Measurements from ENCODE around the gene SUSD1. TPM values are rescaled to one million over a fixed set of nuclear protein-coding genes. Genes with fewer than 3 reads are reported as not detected.

SUSD1 gene
- total RNA-seq, 4 donors from 2014 or later: 2.6 to 6.2 (median 3.4) TPM

DNA sequence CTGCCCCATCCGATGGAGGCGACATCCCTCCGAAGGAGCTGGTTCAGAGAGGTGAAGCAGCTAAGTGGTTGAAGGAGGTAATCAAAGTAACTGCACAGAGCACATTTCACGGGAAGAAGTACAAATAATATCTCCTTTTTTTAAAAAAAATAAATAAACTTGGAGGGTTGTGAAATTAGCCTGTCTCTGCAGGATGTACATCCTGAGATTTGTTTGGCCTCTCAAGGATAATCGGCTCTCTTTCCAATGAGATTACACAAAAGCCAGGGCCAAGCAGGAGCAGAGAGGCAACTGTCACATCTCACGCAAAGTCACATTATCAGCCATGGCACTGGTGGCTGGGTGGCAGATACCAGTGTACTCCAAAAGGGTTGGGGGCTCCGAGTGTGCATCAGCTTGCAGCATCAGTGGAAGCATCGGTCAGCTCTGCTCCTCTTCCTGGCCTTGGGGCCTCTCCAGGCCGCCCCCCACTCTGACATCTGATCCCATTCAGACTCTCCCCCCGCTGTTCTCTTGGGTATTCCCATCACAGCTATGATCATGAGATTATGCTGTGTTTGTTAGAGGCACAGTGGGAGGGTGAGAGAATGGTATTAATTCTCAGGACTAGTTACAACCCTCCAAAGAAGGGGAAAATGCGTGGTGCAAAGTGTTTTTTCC lies 168.6 kb downstream of the SUSD1 start:
- TF ChIP-seq CTCF (IDR thresholded peaks at IDR 0.05) (no peak), POLR2A (IDR thresholded peaks at IDR 0.05) (no peak)
- no peak overlapping the region for H3K4me3 ChIP-seq (ENCODE audit: low read depth, poor library complexity, severe bottlenecking)
- intact Hi-C loops (cut with DNase I; ENCODE audit: low total_unique reads): no loop called here
- 90 to 91% methylated on average over 11 of the region's 11 CpGs for WGBS, 2 donors
- DNase-seq (ENCODE audit: low spot score in 2 of 2): no peak

DNA sequence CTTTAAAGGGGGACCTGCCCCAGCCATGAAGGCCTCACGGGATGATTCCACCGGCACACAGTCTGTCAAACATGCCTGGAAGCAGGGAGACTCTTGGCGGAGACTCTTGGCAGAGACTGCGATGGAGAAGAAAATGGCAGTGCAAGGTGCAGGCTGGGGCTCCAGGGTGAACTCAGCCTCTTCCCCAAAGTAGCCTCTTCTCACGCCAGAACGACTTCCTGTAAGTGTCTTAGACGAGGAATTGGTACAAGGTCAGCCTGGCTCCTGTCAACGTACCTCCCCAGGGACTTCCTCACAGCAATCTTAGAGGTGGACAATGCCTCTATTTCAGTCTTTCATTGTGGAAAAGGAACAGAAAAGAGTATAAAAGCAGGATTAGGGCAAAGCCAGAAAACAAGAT lies 169.2 kb downstream of the SUSD1 start:
- peak in 1 of 2 donors; percentile 39 for DNase-seq (ENCODE audit: low spot score in 2 of 2)
- 75 to 79% methylated on average over 8 of the region's 8 CpGs for WGBS, 2 donors
- intact Hi-C loops (cut with DNase I; ENCODE audit: low total_unique reads): no loop called here
- H3K4me3 ChIP-seq (ENCODE audit: low read depth, poor library complexity, severe bottlenecking): no peak overlapping the region
- no peak for TF ChIP-seq POLR2A (IDR thresholded peaks at IDR 0.05)
- TF ChIP-seq CTCF (IDR thresholded peaks at IDR 0.05): no peak

DNA sequence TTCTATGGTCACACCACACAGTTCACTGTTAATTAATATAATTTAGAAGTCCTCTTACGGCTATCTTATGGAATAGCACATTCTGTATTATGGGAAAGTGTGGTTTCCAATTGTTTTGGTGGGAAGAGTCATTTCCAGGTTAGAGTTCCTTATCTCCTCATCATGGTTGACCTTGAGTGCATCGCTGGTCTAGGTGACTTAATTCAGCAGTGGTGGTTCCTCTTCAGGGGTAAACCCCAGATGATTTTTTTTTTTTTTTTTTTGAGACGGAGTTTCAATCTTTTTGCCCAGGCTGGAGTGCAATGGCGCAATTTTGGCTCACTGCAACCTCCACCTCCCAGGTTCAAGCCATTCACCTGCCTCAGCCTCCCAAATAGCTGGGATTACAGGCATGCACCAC lies 171.6 kb downstream of the SUSD1 start:
- no peak for DNase-seq (ENCODE audit: low spot score in 2 of 2)
- WGBS, 2 donors: 93 to 97% methylated on average over 4 of the region's 4 CpGs
- TF ChIP-seq CTCF (IDR thresholded peaks at IDR 0.05): no peak
- no peak for TF ChIP-seq POLR2A (IDR thresholded peaks at IDR 0.05)
- intact Hi-C loops (cut with DNase I; ENCODE audit: low total_unique reads): no loop called here
- no peak overlapping the region for H3K4me3 ChIP-seq (ENCODE audit: low read depth, poor library complexity, severe bottlenecking)

DNA sequence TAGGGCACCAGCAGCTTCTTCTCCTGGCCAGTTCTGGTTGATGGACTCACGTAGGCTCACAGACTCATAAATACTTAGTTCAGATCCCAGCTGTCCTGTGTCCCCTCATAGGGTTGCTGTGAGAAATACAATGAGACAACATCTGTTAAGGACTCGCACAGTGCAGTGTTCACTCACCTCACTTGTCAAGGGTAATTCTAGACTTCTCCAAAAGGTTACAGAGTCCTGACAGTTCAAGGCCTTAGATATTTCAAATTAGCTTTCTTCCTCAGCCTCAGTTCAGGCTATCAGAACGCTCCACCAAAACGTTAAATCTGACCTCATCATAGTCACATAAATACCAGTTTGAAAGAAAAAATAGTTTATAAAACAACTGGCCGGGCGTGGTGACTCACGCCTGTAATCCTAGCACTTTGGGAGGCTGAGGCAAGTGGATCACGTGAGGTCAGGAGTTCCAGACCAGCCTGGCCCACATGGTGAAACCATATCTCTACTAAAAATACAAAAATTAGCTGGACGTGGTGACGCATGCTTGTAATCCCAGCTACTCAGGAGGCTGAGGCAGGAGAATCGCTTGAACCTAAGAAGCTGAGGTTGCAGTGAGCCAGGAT lies 172.1 kb downstream of the SUSD1 start:
- peak in 1 of 2 donors; percentile 25 for DNase-seq (ENCODE audit: low spot score in 2 of 2)
- TF ChIP-seq POLR2A (IDR thresholded peaks at IDR 0.05) (no peak), CTCF (IDR thresholded peaks at IDR 0.05) (no peak)
- intact Hi-C loops (cut with DNase I; ENCODE audit: low total_unique reads): no loop called here
- 93 to 94% methylated on average over 11 of the region's 11 CpGs for WGBS, 2 donors
- no peak overlapping the region for H3K4me3 ChIP-seq (ENCODE audit: low read depth, poor library complexity, severe bottlenecking)

DNA sequence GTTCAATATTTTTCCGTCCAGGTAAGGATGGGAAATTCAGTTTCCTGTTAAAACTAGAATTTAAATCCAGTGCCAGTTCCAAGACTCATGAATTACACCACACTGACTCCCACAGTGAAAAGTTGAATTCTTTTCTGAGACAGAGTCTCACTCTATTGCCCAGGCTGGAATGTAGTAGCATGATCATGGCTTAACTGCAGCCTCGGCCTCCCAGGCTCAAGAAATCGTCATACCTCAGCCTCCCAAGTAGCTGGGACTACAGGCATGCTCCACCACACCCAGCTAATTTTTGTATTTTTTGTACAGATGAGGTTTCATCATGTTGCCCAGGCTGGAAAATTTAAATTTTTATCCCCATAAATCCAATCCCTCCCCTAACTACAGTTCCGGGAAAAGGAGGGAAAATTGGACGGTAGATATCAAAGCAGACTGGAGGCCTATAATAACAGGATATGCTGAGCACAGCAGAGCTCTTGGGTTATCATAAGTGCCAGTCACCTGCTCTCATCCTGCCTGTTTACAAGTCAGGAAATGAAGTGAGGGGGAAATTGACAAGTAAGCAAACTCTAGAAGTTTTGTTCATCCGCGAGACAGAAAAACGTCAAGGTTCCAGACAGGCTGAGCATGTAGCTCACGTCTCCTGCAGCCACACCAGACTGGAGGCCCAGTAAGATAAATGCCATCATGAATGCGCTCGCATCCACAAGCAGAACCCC lies 172.8 kb downstream of the SUSD1 start:
- DNase-seq (ENCODE audit: low spot score in 2 of 2): no peak
- intact Hi-C loops (cut with DNase I; ENCODE audit: low total_unique reads): no loop called here
- H3K4me3 ChIP-seq (ENCODE audit: low read depth, poor library complexity, severe bottlenecking): no peak overlapping the region
- TF ChIP-seq CTCF (IDR thresholded peaks at IDR 0.05) (no peak), POLR2A (IDR thresholded peaks at IDR 0.05) (no peak)
- 85 to 90% methylated on average over 11 of the region's 11 CpGs for WGBS, 2 donors

Measured in lower leg skin (tissue), 4 donors.